Measurements from ENCODE around the gene SPNS2.

DNA sequence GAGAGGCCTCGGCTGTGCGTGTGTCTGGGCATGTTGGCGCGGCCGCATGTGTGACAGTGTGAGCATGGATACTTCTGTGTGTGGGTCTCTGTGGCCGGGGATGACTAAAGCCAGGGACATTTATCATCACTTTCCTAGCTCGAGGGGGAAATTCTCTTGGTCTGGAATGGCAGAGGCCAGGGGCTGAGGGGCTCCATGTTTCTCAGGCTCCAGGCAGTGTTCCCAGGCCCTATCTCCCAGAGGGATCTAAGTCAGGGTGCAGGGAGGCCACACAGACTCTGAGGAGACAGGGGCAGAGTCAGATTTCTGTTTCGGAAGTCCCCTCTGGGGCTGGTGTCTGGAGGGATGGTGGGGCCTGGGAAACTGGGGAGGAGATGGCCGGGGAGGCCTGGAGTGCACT lies 23.7 kb upstream of the SPNS2 start:
- TF ChIP-seq CTCF (conservative IDR thresholded peaks at IDR 0.05 in 1 of 2, IDR thresholded peaks at IDR 0.05 in 1 of 2; ENCODE audit: low read depth in 1 of 2, low read length in 2 of 2), result no peak
- no peak for TF ChIP-seq EZH2 (IDR thresholded peaks at IDR 0.05; ENCODE audit: low read length, missing control alignments)
